Measurements from ENCODE around the gene PRKG2. TPM values are rescaled to one million over a fixed set of nuclear protein-coding genes. Genes with fewer than 3 reads are reported as not detected.

PRKG2 gene
- total and polyA plus RNA-seq, 4 donors, result 0.03 to 0.14 (median 0.08) TPM; not detected in 1

DNA sequence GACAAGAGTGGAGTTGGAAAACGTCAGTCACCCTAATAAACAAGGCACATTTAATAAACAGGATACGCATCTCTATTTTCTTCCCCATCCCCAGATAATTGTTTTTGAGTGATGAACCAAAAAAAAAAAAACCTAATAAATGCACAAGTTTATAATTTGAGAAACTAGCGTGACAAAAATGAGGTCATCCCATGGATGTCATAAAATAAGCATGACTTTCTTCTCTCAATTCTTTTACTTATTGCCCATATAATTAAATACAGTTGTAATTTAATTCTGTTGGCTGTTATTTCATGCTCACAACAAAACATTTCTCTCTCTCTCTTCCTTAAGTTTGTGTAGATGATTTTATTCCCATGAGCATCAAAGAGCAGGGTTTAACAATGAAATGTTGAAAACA lies 20.7 kb downstream of the PRKG2 start:
- WGBS, result 70% methylated on average over 3 of the region's 3 CpGs
- no peaks in the 10 kb centered on the region for H3K27me3 ChIP-seq (ENCODE audit: control insufficient read depth in 4 of 4, insufficient read depth in 4 of 4, low read length in 3 of 4)
- no peaks in the 10 kb centered on the region for H3K9me3 ChIP-seq (ENCODE audit: control insufficient read depth in 4 of 4, low read length in 3 of 4)
- no peaks in the 10 kb centered on the region for H3K36me3 ChIP-seq (ENCODE audit: control insufficient read depth in 4 of 4, insufficient read depth in 3 of 4, low read depth in 1 of 4, low read length in 3 of 4)
- no peak overlapping the region for H3K9ac ChIP-seq (ENCODE audit: low read depth in 1 of 2, low read length in 2 of 2)
- no peak overlapping the region for H3K4me3 ChIP-seq (ENCODE audit: low read depth in 1 of 3, low read length in 3 of 3)
- no peaks in the 10 kb centered on the region for H3K4me1 ChIP-seq (ENCODE audit: control insufficient read depth in 4 of 4, insufficient read depth in 4 of 4, low read length in 3 of 4)
- no peak for DNase-seq (ENCODE audit: low spot score)
- no peak for TF ChIP-seq FOXA1 (IDR thresholded peaks at IDR 0.05)
- TF ChIP-seq, protein P1, sequence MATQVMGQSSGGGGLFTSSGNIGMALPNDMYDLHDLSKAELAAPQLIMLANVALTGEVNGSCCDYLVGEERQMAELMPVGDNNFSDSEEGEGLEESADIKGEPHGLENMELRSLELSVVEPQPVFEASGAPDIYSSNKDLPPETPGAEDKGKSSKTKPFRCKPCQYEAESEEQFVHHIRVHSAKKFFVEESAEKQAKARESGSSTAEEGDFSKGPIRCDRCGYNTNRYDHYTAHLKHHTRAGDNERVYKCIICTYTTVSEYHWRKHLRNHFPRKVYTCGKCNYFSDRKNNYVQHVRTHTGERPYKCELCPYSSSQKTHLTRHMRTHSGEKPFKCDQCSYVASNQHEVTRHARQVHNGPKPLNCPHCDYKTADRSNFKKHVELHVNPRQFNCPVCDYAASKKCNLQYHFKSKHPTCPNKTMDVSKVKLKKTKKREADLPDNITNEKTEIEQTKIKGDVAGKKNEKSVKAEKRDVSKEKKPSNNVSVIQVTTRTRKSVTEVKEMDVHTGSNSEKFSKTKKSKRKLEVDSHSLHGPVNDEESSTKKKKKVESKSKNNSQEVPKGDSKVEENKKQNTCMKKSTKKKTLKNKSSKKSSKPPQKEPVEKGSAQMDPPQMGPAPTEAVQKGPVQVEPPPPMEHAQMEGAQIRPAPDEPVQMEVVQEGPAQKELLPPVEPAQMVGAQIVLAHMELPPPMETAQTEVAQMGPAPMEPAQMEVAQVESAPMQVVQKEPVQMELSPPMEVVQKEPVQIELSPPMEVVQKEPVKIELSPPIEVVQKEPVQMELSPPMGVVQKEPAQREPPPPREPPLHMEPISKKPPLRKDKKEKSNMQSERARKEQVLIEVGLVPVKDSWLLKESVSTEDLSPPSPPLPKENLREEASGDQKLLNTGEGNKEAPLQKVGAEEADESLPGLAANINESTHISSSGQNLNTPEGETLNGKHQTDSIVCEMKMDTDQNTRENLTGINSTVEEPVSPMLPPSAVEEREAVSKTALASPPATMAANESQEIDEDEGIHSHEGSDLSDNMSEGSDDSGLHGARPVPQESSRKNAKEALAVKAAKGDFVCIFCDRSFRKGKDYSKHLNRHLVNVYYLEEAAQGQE (IDR thresholded peaks at IDR 0.05), result no peak
- no peak for TF ChIP-seq YY1 (IDR thresholded peaks at IDR 0.05)
- TF ChIP-seq, protein P2, sequence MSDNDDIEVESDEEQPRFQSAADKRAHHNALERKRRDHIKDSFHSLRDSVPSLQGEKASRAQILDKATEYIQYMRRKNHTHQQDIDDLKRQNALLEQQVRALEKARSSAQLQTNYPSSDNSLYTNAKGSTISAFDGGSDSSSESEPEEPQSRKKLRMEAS (IDR thresholded peaks at IDR 0.05), result no peak
- no peak for TF ChIP-seq NR2F2 (IDR thresholded peaks at IDR 0.05)
- TF ChIP-seq JUND (IDR thresholded peaks at IDR 0.05), result no peak
- no peak for TF ChIP-seq GABPA (IDR thresholded peaks at IDR 0.05 in 1 of 2, conservative IDR thresholded peaks at IDR 0.05 in 1 of 2)
- no peak for TF ChIP-seq RAD21 (IDR thresholded peaks at IDR 0.05)
- TF ChIP-seq FOXA2 (IDR thresholded peaks at IDR 0.05), result no peak
- TF ChIP-seq, protein P3, sequence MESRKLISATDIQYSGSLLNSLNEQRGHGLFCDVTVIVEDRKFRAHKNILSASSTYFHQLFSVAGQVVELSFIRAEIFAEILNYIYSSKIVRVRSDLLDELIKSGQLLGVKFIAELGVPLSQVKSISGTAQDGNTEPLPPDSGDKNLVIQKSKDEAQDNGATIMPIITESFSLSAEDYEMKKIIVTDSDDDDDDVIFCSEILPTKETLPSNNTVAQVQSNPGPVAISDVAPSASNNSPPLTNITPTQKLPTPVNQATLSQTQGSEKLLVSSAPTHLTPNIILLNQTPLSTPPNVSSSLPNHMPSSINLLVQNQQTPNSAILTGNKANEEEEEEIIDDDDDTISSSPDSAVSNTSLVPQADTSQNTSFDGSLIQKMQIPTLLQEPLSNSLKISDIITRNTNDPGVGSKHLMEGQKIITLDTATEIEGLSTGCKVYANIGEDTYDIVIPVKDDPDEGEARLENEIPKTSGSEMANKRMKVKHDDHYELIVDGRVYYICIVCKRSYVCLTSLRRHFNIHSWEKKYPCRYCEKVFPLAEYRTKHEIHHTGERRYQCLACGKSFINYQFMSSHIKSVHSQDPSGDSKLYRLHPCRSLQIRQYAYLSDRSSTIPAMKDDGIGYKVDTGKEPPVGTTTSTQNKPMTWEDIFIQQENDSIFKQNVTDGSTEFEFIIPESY (IDR thresholded peaks at IDR 0.05), result no peak
- TF ChIP-seq EGR1 (IDR thresholded peaks at IDR 0.05; ENCODE audit: low read depth in 2 of 2), result no peak
- TF ChIP-seq, protein P4, sequence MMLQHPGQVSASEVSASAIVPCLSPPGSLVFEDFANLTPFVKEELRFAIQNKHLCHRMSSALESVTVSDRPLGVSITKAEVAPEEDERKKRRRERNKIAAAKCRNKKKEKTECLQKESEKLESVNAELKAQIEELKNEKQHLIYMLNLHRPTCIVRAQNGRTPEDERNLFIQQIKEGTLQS (IDR thresholded peaks at IDR 0.05), result no peak
- TF ChIP-seq HNF4G (IDR thresholded peaks at IDR 0.05), result no peak
- TF ChIP-seq, protein P5, sequence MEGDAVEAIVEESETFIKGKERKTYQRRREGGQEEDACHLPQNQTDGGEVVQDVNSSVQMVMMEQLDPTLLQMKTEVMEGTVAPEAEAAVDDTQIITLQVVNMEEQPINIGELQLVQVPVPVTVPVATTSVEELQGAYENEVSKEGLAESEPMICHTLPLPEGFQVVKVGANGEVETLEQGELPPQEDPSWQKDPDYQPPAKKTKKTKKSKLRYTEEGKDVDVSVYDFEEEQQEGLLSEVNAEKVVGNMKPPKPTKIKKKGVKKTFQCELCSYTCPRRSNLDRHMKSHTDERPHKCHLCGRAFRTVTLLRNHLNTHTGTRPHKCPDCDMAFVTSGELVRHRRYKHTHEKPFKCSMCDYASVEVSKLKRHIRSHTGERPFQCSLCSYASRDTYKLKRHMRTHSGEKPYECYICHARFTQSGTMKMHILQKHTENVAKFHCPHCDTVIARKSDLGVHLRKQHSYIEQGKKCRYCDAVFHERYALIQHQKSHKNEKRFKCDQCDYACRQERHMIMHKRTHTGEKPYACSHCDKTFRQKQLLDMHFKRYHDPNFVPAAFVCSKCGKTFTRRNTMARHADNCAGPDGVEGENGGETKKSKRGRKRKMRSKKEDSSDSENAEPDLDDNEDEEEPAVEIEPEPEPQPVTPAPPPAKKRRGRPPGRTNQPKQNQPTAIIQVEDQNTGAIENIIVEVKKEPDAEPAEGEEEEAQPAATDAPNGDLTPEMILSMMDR (IDR thresholded peaks at IDR 0.05; ENCODE audit: low read depth, low read length, missing input control), result no peak
- no peak overlapping the region for H3K27ac ChIP-seq (ENCODE audit: low read depth in 1 of 2, low read length in 2 of 2)

DNA sequence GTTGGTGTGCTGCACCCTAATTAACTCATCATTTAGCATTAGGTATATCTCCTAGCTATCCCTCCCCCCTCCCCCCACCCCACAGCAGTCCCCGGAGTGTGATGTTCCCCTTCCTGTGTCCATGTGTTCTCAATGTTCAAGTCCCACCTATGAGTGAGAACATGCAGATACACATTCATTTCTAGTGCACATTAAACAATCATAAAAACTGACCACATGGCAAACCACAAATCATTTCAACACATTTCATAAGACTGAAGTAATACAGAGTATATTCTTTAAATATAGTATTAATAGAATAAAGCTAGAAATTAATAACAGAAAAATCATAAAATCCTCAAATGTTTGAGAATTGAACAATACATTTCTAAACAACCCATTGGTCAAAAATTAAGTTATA lies 34.1 kb downstream of the PRKG2 start:
- Histone ChIP-seq H3K9ac (ENCODE audit: low read depth in 1 of 2, low read length in 2 of 2) (no peak overlapping the region), H3K9me3 (ENCODE audit: control insufficient read depth in 4 of 4, low read length in 3 of 4) (no peaks in the 10 kb centered on the region), H3K4me1 (ENCODE audit: control insufficient read depth in 4 of 4, insufficient read depth in 4 of 4, low read length in 3 of 4) (no peaks in the 10 kb centered on the region), H3K36me3 (ENCODE audit: control insufficient read depth in 4 of 4, insufficient read depth in 3 of 4, low read depth in 1 of 4, low read length in 3 of 4) (no peaks in the 10 kb centered on the region), H3K27me3 (ENCODE audit: control insufficient read depth in 4 of 4, insufficient read depth in 4 of 4, low read length in 3 of 4) (no peaks in the 10 kb centered on the region), H3K4me3 (ENCODE audit: low read depth in 1 of 3, low read length in 3 of 3) (no peak overlapping the region), H3K27ac (ENCODE audit: low read depth in 1 of 2, low read length in 2 of 2) (no peak overlapping the region)
- TF ChIP-seq EGR1 (IDR thresholded peaks at IDR 0.05; ENCODE audit: low read depth in 2 of 2), result no peak
- DNase-seq (ENCODE audit: low spot score), result no peak
- WGBS, result 50% methylated on average over 1 of the region's 1 CpG
